ENCODE measurements around the gene INTU. TPM values are rescaled to one million over a fixed set of nuclear protein-coding genes. Genes with fewer than 3 reads are reported as not detected.

INTU gene
- polyA plus RNA-seq, 2 of the 4 experiments (the other 2 are of a cell fraction) = 1.8 to 4.7 TPM

GRCh38 chr4:127748957-127749356 lies 116.2 kb downstream of the INTU start (continued):
- TF ChIP-seq RARB (CRISPR knock-in tag; IDR thresholded peaks at IDR 0.05) (no peak), ELK1 (IDR thresholded peaks at IDR 0.05; ENCODE audit: low read depth, low read length) (no peak)

- TF ChIP-seq KDM5A (IDR thresholded peaks at IDR 0.05) (no peak), RARB (CRISPR knock-in tag; IDR thresholded peaks at IDR 0.05) (no peak), NR3C1 (IDR thresholded peaks at IDR 0.05) (no peak), CHD2 (IDR thresholded peaks at IDR 0.05; ENCODE audit: low read length, partially characterized antibody) (no peak), CEBPB (IDR thresholded peaks at IDR 0.05) (no peak)
- CTCF ChIA-PET = interaction anchor here (1.2 kb wide), 1 partner anchor 24 kb away, joined by 4 read pairs; no protein-coding TSS in a partner anchor
- Histone ChIP-seq H3K4me3 (no peak overlapping the region), H3K4me1 (peaks cover 8% of the 10 kb centered on the region), H3K4me2 (no peak overlapping the region), H3K9me3 (no peaks in the 10 kb centered on the region), H3K27ac (no peak overlapping the region)
- no peak for FAIRE-seq
- no peak for ATAC-seq
- POLR2A ChIA-PET = no interaction called here
- WGBS (ENCODE audit: missing lambda C conversion rate) = 57% methylated on average over 2 of the region's 2 CpGs
- DNase-seq (ENCODE audit: low read depth in 1 of 2, low spot score in 1 of 2) = no peak
Observed at GRCh38 chr4:127756906-127757305, 124.1 kb downstream of the INTU start.

- POLR2A ChIA-PET = no interaction called here
- Histone ChIP-seq H3K4me2 (peak overlapping the region; percentile 9; the same call in 1 of the 3 replicates), H3K9me3 (no peaks in the 10 kb centered on the region), H3K27ac (no peak overlapping the region), H3K4me1 (peaks cover 8% of the 10 kb centered on the region), H3K4me3 (no peak overlapping the region)
- FAIRE-seq (no peak), DNase-seq (ENCODE audit: low read depth in 1 of 2, low spot score in 1 of 2) (no peak), ATAC-seq (no peak)
- CTCF ChIA-PET = no interaction called here
- TF ChIP-seq HOXB5 (CRISPR knock-in tag; IDR thresholded peaks at IDR 0.05) (no peak), HEYL (CRISPR knock-in tag; IDR thresholded peaks at IDR 0.05) (no peak), RCOR1 (IDR thresholded peaks at IDR 0.05; ENCODE audit: low read depth, low read length) (no peak)
- 50% methylated on average over 2 of the region's 2 CpGs for WGBS (ENCODE audit: missing lambda C conversion rate)
Observed at GRCh38 chr4:127759228-127759820, 126.6 kb downstream of the INTU start.

- CTCF ChIA-PET = no interaction called here
- FAIRE-seq = no peak
- DNase-seq (ENCODE audit: low read depth in 1 of 2, low spot score in 1 of 2) = peak in 1 of 2 experiments; percentile 30
- no peak for TF ChIP-seq ZNF302 (CRISPR knock-in tag; IDR thresholded peaks at IDR 0.05)
- no peak for TF ChIP-seq FOSL2 (IDR thresholded peaks at IDR 0.05)
- peak; percentile 27; the same call in 1 of the 2 replicates for TF ChIP-seq FOSL2 (CRISPR knock-in tag; IDR thresholded peaks at IDR 0.05)
- POLR2A ChIA-PET = no interaction called here
- Histone ChIP-seq H3K4me1 (peaks cover 8% of the 10 kb centered on the region), H3K4me2 (peak overlapping the region; percentile 9; the same call in 1 of the 3 replicates), H3K4me3 (no peak overlapping the region), H3K9me3 (no peaks in the 10 kb centered on the region), H3K27ac (no peak overlapping the region)
- WGBS (ENCODE audit: missing lambda C conversion rate) = 9% methylated on average over 3 of the region's 3 CpGs
- ATAC-seq = peak; percentile 25 to 56; a peak in 2 of 6 replicates
Observed at GRCh38 chr4:127759893-127760292, 127.1 kb downstream of the INTU start.

- Histone ChIP-seq H3K27ac (no peak overlapping the region), H3K4me1 (peaks cover 4% of the 10 kb centered on the region; the same call in 1 of the 3 replicates), H3K4me3 (no peak overlapping the region), H3K4me2 (no peak overlapping the region), H3K9me3 (no peaks in the 10 kb centered on the region)
- ATAC-seq (no peak), FAIRE-seq (no peak), DNase-seq (ENCODE audit: low read depth in 1 of 2, low spot score in 1 of 2) (no peak)
- CTCF ChIA-PET = interaction anchor here (0.6 kb wide), 1 partner anchor 48 kb away, joined by 3 read pairs; no protein-coding TSS in a partner anchor
- POLR2A ChIA-PET = no interaction called here
- TF ChIP-seq HOXB13 (CRISPR knock-in tag; IDR thresholded peaks at IDR 0.05; ENCODE audit: low read depth) (no peak), JUNB (IDR thresholded peaks at IDR 0.05) (no peak), FOXS1 (CRISPR knock-in tag; IDR thresholded peaks at IDR 0.05) (no peak), ESRRA (IDR thresholded peaks at IDR 0.05; ENCODE audit: borderline replicate concordance, low read length) (no peak), REST (IDR thresholded peaks at IDR 0.05) (no peak), HES2 (IDR thresholded peaks at IDR 0.05) (no peak), CHD4 (IDR thresholded peaks at IDR 0.05; ENCODE audit: borderline replicate concordance) (no peak), ZNF302 (CRISPR knock-in tag; IDR thresholded peaks at IDR 0.05) (no peak), NR3C1 (IDR thresholded peaks at IDR 0.05) (no peak), TFCP2L1 (CRISPR knock-in tag; IDR thresholded peaks at IDR 0.05) (no peak), RNF2 (IDR thresholded peaks at IDR 0.05; ENCODE audit: borderline replicate concordance, low read depth) (no peak), HOXA7 (CRISPR knock-in tag; IDR thresholded peaks at IDR 0.05) (no peak)
- 43% methylated on average over 4 of the region's 4 CpGs for WGBS (ENCODE audit: missing lambda C conversion rate)
Observed at GRCh38 chr4:127771535-127772275, 138.9 kb downstream of the INTU start.
